Bronchial epithelial cell (primary cell): ENCODE measurements around the gene UBE2J2. TPM values are rescaled to one million over a fixed set of nuclear protein-coding genes. Genes with fewer than 3 reads are reported as not detected.
A peak's percentile ranks its signal among the peaks of the same experiment; 100 is the strongest.

Experiments used
- DNase-seq: peaks from one replicate; pipeline ENCODE4 v3.0.0-alpha.2; 2010; ENCODE audit warnings: low read depth
- FAIRE-seq: peaks from 2 replicates; lab custom pipeline; 2011; peaks lifted over from hg19 to GRCh38; lab: Jason Lieb, UNC
- H3K27me3 ChIP-seq: 2 replicates; pipeline ENCODE4 v1.5.1; 2011; ENCODE audit warnings: low read length; ENCODE audit not compliant: control insufficient read depth, insufficient read depth
- H3K36me3 ChIP-seq: 2 replicates; pipeline ENCODE4 v1.5.1; 2011; ENCODE audit warnings: low read length; ENCODE audit not compliant: control insufficient read depth, insufficient read depth
- H3K4me3 ChIP-seq: 2 replicates; pipeline ENCODE4 v1.5.1; 2011; ENCODE audit warnings: mild to moderate bottlenecking, low read depth, low read length, control low read depth
- total RNA-seq: library from RNA; depleted of rRNA; stranded (reverse); fragments of >200 nt; gene quantifications from 2 replicates; pipeline ENCODE4 v1.2.1, GENCODE V29; 2014
- TF ChIP-seq, protein P1 (sequence below): IDR thresholded peaks from 2 replicates; pipeline ENCODE4 v1.5.1; 2011; ENCODE audit warnings: mild to moderate bottlenecking, moderate library complexity, low read length, control low read depth, inconsistent platforms; ENCODE audit not compliant: insufficient read depth, severe bottlenecking

UBE2J2 gene
- total RNA-seq, 1 donor from 2014 or later: 41.3 TPM

DNA sequence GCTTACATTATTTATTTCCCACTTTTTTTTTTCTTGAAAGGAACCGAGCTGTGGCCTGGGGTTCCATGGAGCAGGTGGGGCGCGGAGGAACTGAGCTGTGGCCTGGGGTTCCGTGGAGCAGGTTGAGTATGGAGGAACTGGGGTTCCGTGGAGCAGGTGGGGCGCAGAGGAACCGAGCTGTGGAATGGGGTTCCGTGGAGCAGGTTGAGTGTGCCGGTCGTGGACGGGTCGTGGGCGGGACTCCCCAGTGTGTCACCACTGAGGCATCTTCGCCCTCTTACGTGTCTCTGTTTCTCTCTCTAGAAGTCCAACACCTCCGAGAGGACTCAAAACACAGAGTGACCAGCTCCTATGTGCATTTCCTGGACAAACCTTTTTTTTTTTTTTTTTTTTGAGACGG lies 5.4 kb upstream of the UBE2J2 start:
- DNase-seq (no peak), FAIRE-seq (no peak)
- no peaks in the 10 kb centered on the region for H3K27me3 ChIP-seq
- H3K4me3 ChIP-seq: no peak overlapping the region
- no peaks in the 10 kb centered on the region for H3K36me3 ChIP-seq
- TF ChIP-seq, protein P1, sequence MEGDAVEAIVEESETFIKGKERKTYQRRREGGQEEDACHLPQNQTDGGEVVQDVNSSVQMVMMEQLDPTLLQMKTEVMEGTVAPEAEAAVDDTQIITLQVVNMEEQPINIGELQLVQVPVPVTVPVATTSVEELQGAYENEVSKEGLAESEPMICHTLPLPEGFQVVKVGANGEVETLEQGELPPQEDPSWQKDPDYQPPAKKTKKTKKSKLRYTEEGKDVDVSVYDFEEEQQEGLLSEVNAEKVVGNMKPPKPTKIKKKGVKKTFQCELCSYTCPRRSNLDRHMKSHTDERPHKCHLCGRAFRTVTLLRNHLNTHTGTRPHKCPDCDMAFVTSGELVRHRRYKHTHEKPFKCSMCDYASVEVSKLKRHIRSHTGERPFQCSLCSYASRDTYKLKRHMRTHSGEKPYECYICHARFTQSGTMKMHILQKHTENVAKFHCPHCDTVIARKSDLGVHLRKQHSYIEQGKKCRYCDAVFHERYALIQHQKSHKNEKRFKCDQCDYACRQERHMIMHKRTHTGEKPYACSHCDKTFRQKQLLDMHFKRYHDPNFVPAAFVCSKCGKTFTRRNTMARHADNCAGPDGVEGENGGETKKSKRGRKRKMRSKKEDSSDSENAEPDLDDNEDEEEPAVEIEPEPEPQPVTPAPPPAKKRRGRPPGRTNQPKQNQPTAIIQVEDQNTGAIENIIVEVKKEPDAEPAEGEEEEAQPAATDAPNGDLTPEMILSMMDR: no peak

DNA sequence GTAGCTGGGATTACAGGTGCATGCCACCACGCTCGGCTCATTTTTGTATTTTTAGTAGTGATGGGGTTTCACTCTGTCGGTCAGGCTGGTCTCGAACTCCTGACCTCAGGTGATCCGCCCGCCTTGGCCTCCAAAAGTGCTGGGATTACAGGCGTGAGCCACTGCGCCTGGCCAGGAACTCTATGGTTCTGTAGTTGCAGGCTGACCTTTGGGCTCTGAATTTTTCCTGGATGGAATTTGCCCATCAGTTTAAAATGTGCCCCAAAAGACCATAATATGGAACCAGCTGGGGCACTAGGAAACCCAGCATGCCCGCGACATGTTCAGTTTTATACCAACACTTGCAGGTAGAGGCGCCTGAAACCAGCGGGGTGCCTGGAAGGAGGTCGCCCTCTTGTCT lies 5.0 kb upstream of the UBE2J2 start:
- FAIRE-seq (no peak), DNase-seq (no peak)
- Histone ChIP-seq H3K36me3 (no peaks in the 10 kb centered on the region), H3K4me3 (no peak overlapping the region), H3K27me3 (no peaks in the 10 kb centered on the region)
- TF ChIP-seq, protein P1: no peak

DNA sequence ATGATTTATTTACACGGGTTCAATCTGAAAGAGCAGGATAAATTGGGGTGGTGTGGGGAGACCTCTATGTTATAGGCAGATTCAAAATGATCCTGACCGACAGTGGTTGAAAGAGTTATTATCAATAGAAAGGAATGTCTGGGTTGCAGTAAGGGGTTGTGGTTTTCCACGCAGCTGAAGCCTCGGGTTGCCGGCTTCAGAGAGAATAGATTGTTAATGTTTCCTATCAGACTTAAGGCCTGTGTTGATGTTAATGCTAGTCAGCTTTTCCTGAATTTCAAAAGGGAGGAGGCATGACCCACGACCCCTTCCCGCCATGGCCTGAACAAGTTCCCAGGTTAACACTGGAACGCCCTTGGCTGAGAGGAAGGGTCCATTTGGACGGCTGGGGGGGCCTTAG lies 2.2 kb upstream of the UBE2J2 start:
- H3K36me3 ChIP-seq: peaks cover 2% of the 10 kb centered on the region
- DNase-seq: no peak
- H3K4me3 ChIP-seq: no peak overlapping the region
- FAIRE-seq: no peak
- TF ChIP-seq, protein P1: no peak
- no peaks in the 10 kb centered on the region for H3K27me3 ChIP-seq

DNA sequence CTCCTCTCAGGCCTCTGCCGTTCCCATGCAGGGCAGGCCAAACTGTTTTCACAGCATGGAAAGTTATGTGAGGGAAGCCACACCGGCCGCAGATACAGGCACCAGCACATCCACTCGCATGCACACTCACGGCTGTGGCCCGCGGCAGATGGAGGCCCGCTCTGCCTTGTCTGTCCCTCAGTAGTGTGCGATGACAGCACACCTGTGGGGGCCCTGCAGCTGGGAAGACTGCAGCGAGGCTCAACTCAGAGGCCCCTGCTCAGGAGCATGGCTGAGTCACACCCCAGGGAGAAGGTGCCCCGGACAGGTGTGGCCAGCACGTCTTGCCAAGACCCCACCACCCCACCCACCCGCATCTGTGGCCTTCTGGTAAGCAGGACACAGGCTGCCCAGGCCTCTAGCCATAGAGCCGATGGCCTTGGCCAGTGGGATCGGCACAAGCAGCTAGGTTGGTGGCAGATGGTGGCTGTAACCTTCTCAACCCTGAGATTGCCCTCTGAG lies 1.3 kb upstream of the UBE2J2 start:
- Histone ChIP-seq H3K27me3 (no peaks in the 10 kb centered on the region), H3K4me3 (no peak overlapping the region), H3K36me3 (peaks cover 2% of the 10 kb centered on the region)
- TF ChIP-seq, protein P1: no peak
- DNase-seq: no peak
- FAIRE-seq: no peak

DNA sequence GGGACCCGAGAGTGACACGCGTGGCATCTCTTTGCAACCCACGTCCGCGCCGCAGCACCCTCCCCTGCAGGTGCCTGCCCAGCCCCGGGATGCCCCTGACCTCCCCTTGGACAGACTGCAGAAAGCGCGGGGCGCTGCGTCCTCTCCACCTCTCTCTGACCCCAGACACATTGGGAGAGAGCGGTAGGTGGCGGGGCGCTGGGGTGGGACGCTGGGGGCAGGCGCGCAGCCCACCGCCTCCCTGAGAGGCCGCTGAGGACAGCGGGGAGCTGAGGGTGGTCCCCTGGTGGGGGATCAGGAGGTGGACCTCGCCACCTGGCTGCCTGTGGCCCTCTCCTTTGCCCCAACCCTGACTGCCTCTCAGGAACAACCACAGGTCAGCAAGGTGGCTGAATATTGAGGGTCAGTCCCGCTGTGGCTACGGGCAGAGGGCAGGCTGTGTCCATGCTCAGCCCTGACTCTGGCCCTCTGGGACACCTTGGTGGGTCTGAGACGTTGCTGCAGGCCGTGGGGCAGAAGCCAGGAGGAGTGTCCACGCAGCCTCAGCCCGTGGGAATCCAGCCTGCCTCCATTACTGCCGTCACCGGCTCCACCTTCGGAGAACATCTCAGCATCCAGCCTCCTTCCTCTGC lies 761 bp upstream of the UBE2J2 start:
- no peak for FAIRE-seq
- TF ChIP-seq, protein P1: no peak
- H3K27me3 ChIP-seq: no peaks in the 10 kb centered on the region
- peak overlapping the region; percentile 85 for H3K4me3 ChIP-seq
- H3K36me3 ChIP-seq: peaks cover 2% of the 10 kb centered on the region
- no peak for DNase-seq

DNA sequence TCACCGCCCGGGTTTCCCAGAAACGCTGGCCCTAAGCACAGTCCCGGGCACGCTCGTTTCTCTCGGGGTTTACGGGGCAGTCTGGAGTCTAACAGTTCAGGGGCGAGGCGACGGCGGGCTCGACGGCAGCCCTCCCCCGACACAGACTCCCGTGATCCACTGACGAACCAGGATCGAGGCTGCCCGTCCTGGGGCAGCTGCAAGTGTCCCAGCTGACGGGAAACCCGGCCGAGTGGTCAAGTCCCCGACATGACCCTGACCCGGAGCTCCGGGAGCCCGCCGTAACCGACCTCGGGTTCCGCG lies 494 bp downstream of the UBE2J2 start:
- Histone ChIP-seq H3K36me3 (peaks cover 5% of the 10 kb centered on the region), H3K27me3 (no peaks in the 10 kb centered on the region), H3K4me3 (peak overlapping the region; percentile 85)
- TF ChIP-seq, protein P1: no peak
- FAIRE-seq: no peak
- DNase-seq: no peak
